ENCODE results near the gene PTPRR. TPM values are rescaled to one million over a fixed set of nuclear protein-coding genes. Genes with fewer than 3 reads are reported as not detected.

Gene PTPRR
- total and polyA plus RNA-seq, 2 donors from 2014 or later, result 0.50 to 0.86 TPM

DNA sequence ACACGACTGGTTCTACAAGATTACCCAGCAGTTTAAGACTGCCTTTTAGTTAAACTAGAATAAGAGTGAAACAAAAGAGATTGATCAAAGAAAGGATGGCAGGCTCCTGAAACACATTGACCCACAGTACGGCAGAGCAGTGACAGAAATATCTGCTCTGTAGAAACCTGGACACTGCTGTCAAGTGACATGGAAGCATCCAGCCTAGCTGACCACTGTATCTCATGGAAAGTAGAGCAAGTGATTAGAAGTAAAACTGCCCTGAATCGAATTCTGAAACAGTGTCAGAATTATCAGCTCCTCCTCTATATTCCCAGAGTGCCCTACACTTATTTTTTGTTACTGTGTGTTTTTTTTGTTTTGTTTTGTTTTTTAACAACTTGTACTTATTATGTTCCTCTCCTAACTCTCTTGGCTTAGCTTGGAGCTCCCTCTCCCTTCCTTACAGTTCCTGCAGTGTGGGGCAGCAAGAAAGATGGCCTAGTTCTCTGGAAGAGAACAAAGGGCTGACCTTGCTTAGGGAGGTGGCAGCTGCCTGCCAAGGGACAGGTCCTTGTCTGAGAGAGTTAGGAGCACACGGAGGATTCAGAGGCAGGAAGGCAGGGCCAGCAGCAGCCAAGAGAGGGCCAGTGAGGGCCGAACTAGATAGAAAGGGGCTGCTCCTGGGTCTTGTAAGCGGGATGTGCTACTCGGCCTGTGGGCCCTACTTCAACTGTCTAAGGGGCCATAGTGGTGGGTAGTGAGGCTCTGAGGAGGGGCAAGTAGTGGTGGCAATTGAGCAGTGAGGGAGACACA lies 97.2 kb downstream of the PTPRR start:
- Histone ChIP-seq H3K36me3 (ENCODE audit: control insufficient read depth in 2 of 3, insufficient read depth in 3 of 3, low read length in 3 of 3) (no peaks in the 10 kb centered on the region), H3K9me3 (ENCODE audit: control insufficient read depth in 2 of 3, insufficient read depth in 1 of 3, low read length in 3 of 3) (no peaks in the 10 kb centered on the region), H3K9ac (ENCODE audit: low read length in 3 of 3) (no peak overlapping the region), H3K27ac (ENCODE audit: low read depth in 2 of 2, low read length in 2 of 2) (no peak overlapping the region), H3K4me3 (ENCODE audit: low read length in 3 of 3) (no peak overlapping the region), H3K4me1 (ENCODE audit: control insufficient read depth in 2 of 3, insufficient read depth in 2 of 3, low read depth in 1 of 3, low read length in 3 of 3) (no peaks in the 10 kb centered on the region), H3K27me3 (ENCODE audit: control insufficient read depth, insufficient read depth, low read length) (no peaks in the 10 kb centered on the region)
- FAIRE-seq, result no peak
- TF ChIP-seq, protein P1, sequence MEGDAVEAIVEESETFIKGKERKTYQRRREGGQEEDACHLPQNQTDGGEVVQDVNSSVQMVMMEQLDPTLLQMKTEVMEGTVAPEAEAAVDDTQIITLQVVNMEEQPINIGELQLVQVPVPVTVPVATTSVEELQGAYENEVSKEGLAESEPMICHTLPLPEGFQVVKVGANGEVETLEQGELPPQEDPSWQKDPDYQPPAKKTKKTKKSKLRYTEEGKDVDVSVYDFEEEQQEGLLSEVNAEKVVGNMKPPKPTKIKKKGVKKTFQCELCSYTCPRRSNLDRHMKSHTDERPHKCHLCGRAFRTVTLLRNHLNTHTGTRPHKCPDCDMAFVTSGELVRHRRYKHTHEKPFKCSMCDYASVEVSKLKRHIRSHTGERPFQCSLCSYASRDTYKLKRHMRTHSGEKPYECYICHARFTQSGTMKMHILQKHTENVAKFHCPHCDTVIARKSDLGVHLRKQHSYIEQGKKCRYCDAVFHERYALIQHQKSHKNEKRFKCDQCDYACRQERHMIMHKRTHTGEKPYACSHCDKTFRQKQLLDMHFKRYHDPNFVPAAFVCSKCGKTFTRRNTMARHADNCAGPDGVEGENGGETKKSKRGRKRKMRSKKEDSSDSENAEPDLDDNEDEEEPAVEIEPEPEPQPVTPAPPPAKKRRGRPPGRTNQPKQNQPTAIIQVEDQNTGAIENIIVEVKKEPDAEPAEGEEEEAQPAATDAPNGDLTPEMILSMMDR (IDR thresholded peaks at IDR 0.05; ENCODE audit: borderline replicate concordance, extremely low read depth, insufficient read depth), result peak; percentile 34
- intact Hi-C loops (cut with DNase I), result no loop called here
- DNase-seq, result peak in 1 of 5 donors; percentile 9

DNA sequence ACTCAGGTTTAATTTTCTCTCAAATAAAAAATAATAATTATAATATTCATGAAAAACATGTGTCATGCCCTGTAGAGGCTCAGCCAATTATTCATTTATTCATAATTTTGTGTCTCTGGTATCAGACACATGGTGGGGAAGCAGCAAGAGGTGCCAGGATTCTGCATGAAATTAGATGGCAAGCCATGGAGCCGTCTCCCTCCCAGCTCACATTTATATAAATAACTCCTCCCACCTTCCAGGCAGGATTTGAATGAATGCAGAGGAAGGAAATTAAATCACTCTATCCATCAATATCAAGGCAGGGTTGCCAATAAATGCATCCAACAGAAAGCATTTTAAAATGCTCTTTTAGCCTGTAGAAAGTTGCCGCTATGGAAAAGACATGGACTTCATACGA lies 98.1 kb downstream of the PTPRR start:
- intact Hi-C loops (cut with DNase I), result no loop called here
- H3K4me3 ChIP-seq (ENCODE audit: low read length in 3 of 3), result no peak overlapping the region
- no peak overlapping the region for H3K27ac ChIP-seq (ENCODE audit: low read depth in 2 of 2, low read length in 2 of 2)
- H3K9ac ChIP-seq (ENCODE audit: low read length in 3 of 3), result no peak overlapping the region
- no peaks in the 10 kb centered on the region for H3K9me3 ChIP-seq (ENCODE audit: control insufficient read depth in 2 of 3, insufficient read depth in 1 of 3, low read length in 3 of 3)
- TF ChIP-seq, protein P1 (IDR thresholded peaks at IDR 0.05; ENCODE audit: borderline replicate concordance, extremely low read depth, insufficient read depth), result no peak
- H3K27me3 ChIP-seq (ENCODE audit: control insufficient read depth, insufficient read depth, low read length), result no peaks in the 10 kb centered on the region
- FAIRE-seq (no peak), DNase-seq (no peak)
- H3K4me1 ChIP-seq (ENCODE audit: control insufficient read depth in 2 of 3, insufficient read depth in 2 of 3, low read depth in 1 of 3, low read length in 3 of 3), result no peaks in the 10 kb centered on the region
- H3K36me3 ChIP-seq (ENCODE audit: control insufficient read depth in 2 of 3, insufficient read depth in 3 of 3, low read length in 3 of 3), result no peaks in the 10 kb centered on the region

DNA sequence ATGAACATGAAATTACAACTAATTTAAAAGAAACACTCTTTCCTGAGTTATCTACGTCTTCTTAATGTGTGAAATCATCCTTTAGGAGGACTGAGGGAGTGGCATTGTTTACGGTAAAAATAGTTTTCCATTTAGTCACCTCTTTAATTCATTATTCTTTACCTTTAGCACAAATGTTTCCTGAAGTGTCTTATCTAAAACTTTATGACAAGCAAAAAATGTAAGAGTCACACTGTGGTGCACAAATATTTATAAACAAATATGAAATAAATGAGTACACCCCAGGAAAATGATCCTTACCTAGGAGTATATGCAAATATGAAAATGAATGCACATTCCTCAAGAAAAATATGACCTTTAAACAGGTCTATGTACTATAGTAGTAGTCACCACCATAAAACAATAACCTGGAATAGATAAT lies 104.6 kb downstream of the PTPRR start:
- Histone ChIP-seq H3K9me3 (ENCODE audit: control insufficient read depth in 2 of 3, insufficient read depth in 1 of 3, low read length in 3 of 3) (no peaks in the 10 kb centered on the region), H3K4me1 (ENCODE audit: control insufficient read depth in 2 of 3, insufficient read depth in 2 of 3, low read depth in 1 of 3, low read length in 3 of 3) (peaks cover 0 to 6% (median 0%) of the 10 kb centered on the region in 3 donors), H3K27me3 (ENCODE audit: control insufficient read depth, insufficient read depth, low read length) (no peaks in the 10 kb centered on the region), H3K4me3 (ENCODE audit: low read length in 3 of 3) (no peak overlapping the region), H3K27ac (ENCODE audit: low read depth in 2 of 2, low read length in 2 of 2) (no peak overlapping the region), H3K36me3 (ENCODE audit: control insufficient read depth in 2 of 3, insufficient read depth in 3 of 3, low read length in 3 of 3) (no peaks in the 10 kb centered on the region), H3K9ac (ENCODE audit: low read length in 3 of 3) (no peak overlapping the region)
- intact Hi-C loops (cut with DNase I), result no loop called here
- no peak for FAIRE-seq
- TF ChIP-seq, protein P1 (IDR thresholded peaks at IDR 0.05; ENCODE audit: borderline replicate concordance, extremely low read depth, insufficient read depth), result no peak
- DNase-seq, result no peak

Data from kidney (tissue), 14 donors.